HL-60 (cell line): ENCODE results near the gene BABAM2.

Experiments used
- DNase-seq, 2 experiments: peaks; one replicate each; pipeline ENCODE4 v3.0.0-alpha.2; 2010 to 2020; ENCODE audit warnings: low read depth in 1 of 2, low spot score in 1 of 2
- H3K27ac ChIP-seq: fragments of 250-450 bp; sonication (Bioruptor Pico); replicated peaks from 2 replicates; pipeline ENCODE4 v1.5.1; 2020; ENCODE audit warnings: mild to moderate bottlenecking, moderate library complexity
- H3K27me3 ChIP-seq: fragments of 250-450 bp; sonication (Bioruptor Pico); 2 replicates; pipeline ENCODE4 v1.5.1; 2021; ENCODE audit warnings: mild to moderate bottlenecking, moderate library complexity; ENCODE audit not compliant: insufficient read depth, poor library complexity, severe bottlenecking
- H3K4me3 ChIP-seq: replicated peaks from 2 replicates; pipeline ENCODE4 v1.5.1; 2011; ENCODE audit warnings: mild to moderate bottlenecking, control low read depth, low read length; ENCODE audit not compliant: insufficient read depth
- GABPA ChIP-seq: IDR thresholded peaks from 2 replicates; pipeline ENCODE4 v1.6.1; 2012; ENCODE audit warnings: low read depth
- POLR2AphosphoS5 ChIP-seq: IDR thresholded peaks from 2 replicates; pipeline ENCODE4 v1.6.1; 2012; ENCODE audit warnings: low read depth
- SPI1 ChIP-seq: IDR thresholded peaks from 2 replicates; pipeline ENCODE4 v1.6.1; 2012; ENCODE audit warnings: low read depth, mild to moderate bottlenecking, borderline replicate concordance
- TF ChIP-seq, protein P1 (sequence below): IDR thresholded peaks from 2 replicates; pipeline ENCODE4 v1.6.1; 2012; ENCODE audit warnings: low read depth; ENCODE audit not compliant: insufficient replicate concordance
- TF ChIP-seq, protein P2 (sequence below): IDR thresholded peaks from one replicate; pipeline ENCODE4 v1.5.1; 2011; ENCODE audit warnings: low read length, control low read depth, inconsistent platforms; ENCODE audit not compliant: insufficient read depth

The BABAM2 gene

DNA sequence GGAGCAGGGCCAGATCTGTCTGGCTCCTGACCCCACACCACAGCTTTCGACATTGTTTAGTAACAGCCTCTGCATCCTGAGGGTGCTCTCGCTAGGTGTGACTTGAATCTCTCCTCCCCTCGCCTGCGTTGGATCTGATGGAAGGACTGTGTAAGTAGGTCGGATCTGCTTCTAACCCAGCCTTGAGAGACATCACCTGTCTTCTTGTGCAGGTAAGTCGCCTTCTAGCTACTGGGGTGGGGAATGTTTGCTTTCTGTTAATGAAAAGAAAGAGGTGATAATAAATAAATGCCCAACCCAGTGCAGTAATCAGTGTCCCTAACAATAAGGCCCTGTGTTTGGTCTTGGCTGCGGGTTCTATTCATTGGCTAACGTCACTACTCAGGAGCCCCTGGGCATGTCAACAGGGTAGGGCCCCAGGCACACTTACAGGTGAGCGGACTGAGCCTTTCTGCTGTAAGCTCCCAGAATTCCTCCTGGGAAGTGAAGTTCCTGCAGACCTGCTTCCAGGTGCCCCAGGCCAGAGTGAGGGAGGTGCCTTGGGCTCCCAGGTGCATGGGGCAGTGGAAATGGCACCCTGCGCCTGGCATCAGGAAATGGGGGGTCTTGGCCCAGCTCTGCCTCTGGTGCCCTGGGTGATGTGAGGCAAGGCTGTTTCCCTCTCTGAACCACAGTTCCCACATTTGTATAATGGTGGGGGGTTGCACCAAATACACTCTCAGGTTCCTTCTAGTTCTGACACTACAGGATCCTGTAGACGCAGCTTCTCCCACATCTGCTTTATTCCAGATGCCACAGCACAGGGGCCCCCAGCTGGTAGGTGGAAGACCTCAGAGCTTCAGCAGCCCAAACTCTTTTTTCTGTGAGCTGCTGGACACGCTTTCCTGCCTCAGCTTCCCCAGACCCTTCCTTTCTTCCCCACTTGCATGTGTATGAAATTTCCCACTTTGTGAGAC lies 491.0 kb downstream of the BABAM2 start:
- DNase-seq = peak in 1 of 2 experiments; percentile 75
- H3K27me3 ChIP-seq = no peaks in the 10 kb centered on the region
- TF ChIP-seq, protein P1, sequence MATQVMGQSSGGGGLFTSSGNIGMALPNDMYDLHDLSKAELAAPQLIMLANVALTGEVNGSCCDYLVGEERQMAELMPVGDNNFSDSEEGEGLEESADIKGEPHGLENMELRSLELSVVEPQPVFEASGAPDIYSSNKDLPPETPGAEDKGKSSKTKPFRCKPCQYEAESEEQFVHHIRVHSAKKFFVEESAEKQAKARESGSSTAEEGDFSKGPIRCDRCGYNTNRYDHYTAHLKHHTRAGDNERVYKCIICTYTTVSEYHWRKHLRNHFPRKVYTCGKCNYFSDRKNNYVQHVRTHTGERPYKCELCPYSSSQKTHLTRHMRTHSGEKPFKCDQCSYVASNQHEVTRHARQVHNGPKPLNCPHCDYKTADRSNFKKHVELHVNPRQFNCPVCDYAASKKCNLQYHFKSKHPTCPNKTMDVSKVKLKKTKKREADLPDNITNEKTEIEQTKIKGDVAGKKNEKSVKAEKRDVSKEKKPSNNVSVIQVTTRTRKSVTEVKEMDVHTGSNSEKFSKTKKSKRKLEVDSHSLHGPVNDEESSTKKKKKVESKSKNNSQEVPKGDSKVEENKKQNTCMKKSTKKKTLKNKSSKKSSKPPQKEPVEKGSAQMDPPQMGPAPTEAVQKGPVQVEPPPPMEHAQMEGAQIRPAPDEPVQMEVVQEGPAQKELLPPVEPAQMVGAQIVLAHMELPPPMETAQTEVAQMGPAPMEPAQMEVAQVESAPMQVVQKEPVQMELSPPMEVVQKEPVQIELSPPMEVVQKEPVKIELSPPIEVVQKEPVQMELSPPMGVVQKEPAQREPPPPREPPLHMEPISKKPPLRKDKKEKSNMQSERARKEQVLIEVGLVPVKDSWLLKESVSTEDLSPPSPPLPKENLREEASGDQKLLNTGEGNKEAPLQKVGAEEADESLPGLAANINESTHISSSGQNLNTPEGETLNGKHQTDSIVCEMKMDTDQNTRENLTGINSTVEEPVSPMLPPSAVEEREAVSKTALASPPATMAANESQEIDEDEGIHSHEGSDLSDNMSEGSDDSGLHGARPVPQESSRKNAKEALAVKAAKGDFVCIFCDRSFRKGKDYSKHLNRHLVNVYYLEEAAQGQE = no peak
- TF ChIP-seq, protein P2, sequence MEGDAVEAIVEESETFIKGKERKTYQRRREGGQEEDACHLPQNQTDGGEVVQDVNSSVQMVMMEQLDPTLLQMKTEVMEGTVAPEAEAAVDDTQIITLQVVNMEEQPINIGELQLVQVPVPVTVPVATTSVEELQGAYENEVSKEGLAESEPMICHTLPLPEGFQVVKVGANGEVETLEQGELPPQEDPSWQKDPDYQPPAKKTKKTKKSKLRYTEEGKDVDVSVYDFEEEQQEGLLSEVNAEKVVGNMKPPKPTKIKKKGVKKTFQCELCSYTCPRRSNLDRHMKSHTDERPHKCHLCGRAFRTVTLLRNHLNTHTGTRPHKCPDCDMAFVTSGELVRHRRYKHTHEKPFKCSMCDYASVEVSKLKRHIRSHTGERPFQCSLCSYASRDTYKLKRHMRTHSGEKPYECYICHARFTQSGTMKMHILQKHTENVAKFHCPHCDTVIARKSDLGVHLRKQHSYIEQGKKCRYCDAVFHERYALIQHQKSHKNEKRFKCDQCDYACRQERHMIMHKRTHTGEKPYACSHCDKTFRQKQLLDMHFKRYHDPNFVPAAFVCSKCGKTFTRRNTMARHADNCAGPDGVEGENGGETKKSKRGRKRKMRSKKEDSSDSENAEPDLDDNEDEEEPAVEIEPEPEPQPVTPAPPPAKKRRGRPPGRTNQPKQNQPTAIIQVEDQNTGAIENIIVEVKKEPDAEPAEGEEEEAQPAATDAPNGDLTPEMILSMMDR = no peak
- TF ChIP-seq SPI1 (no peak; the same call in 1 of the 2 replicates), GABPA (no peak), POLR2AphosphoS5 (no peak)

DNA sequence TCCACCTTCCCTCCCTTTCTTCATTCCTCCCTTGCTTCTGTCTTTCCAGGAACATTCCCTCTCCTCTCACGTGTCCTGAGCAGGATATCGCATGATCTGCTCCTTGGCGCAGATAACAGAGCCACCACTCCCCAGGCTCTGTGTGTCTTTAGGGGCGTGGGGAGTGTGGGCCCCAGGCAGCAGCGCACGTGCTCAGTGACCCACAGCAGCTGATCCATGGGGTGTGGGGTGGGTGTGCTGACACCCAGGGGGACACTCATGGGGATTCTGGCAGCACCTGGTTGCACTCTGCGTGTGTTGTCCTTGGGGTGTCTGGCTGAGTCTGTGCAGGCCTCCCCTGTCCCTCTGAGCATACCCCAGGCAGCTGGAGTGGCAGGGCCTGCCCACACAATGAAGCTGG lies 492.2 kb downstream of the BABAM2 start:
- no peaks in the 10 kb centered on the region for H3K27me3 ChIP-seq
- TF ChIP-seq SPI1 = no peak
- TF ChIP-seq, protein P1 = no peak
- no peak for TF ChIP-seq POLR2AphosphoS5
- TF ChIP-seq, protein P2 = no peak
- no peak for TF ChIP-seq GABPA
- H3K27ac ChIP-seq = no peak overlapping the region
- DNase-seq = no peak
- no peak overlapping the region for H3K4me3 ChIP-seq

More for the DNA sequence above, 491.0 kb downstream of the BABAM2 start:
- H3K27ac ChIP-seq = peak overlapping the region; percentile 44
- H3K4me3 ChIP-seq = no peak overlapping the region

DNA sequence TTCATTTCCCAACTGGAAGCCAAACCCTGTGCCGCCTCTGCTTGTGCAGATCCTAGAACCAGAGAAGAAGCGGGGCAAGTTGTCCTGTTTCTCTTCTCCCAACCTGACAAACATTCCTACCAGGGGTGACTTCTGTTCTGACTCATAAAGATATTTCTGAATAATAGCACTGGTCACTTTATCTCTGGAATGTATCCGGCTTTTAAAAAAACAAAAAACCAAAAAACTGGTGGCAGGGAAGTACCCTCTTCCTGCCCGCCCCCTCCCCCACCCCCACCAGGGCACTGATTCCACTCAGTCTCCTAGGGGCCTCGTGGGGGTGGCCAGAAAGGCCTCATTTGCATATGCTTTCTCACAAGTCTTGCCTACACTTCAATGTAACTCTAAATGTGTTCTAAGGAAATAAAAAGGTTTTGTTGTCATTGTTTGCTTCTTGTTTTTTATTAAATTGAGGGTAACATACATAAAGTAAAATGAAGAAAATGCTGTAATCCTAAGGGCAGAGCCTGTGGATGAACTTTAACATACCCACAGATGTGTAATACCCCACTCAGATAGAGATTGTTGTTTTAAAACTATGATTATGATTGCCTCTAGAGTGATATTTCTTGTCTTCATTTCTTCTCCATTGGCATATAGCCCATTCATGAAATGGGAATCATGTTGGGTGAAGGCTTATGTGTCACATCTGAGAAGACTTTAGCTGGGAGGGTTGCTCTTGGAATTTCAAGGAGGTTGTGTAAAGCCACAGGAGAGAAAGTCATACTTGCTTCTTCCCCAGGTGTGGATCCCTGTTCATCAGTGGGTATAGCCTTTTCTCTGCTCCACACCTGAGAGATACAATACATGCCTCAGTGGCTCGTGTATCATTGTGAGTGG lies 496.8 kb downstream of the BABAM2 start:
- no peak for DNase-seq
- H3K27ac ChIP-seq = no peak overlapping the region

More for the DNA sequence above, 496.8 kb downstream of the BABAM2 start:
- Histone ChIP-seq H3K27me3 (no peaks in the 10 kb centered on the region), H3K4me3 (no peak overlapping the region)
- no peak for TF ChIP-seq GABPA
- TF ChIP-seq, protein P1 = no peak
- TF ChIP-seq, protein P2 = no peak
- TF ChIP-seq POLR2AphosphoS5 = no peak
- no peak for TF ChIP-seq SPI1
